HG02840 (cell line): Measurements from ENCODE around the gene PLCG2.
"Not testable (repeated sequence)": the region's sequence is repeated elsewhere in the genome, so short reads cannot be mapped to it uniquely, and the experiment has no call there.

Experiments
- ATAC-seq: cut with Tn5 transposase; IDR thresholded peaks from one replicate; pipeline ENCODE4 v1.9.1; 2021; ENCODE audit warnings: mild to moderate bottlenecking, moderate library complexity, moderate number of reproducible peaks; ENCODE audit not compliant: unreplicated experiment, low FRiP score

Gene PLCG2

DNA sequence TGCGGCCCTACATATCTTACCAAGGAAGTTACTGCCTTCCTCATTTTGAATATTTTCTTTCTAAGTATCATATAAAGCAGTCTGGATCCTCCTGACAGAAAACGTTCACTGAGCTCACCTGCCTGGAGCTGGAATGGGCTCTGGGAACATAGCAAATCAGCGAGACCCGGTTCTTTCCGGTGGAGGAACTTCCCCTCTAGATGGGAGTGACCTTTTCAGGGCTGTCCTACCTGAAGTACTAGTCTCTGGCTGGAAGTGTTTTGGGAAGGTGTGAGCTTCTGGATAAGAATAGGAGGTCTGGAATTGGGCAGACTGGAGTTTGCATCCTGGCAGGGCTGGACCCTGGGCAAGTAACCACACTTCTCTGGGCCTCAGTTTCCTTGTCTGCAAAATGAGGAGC, 152.8 kb downstream of the PLCG2 start:
- no peak for ATAC-seq

DNA sequence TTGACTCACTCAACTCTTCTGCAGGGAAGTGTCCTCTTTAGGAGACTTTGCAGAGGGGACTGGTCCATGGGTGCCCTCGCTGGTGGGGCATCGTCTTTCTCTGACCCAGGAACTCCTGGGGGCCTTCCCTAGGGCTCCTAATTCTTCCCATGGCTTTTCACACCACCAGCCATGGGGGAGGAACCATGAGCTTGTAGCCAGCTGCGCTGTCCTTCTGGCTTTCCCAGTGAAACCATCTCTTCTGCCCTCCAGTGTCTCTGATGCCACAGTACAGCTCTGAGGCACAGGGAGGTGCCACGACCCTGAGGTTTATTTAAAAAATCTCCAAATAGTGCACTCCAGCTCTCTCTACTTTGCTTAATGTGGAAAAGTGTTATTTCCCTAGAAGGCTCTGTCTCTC, 153.6 kb downstream of the PLCG2 start:
- no peak for ATAC-seq

DNA sequence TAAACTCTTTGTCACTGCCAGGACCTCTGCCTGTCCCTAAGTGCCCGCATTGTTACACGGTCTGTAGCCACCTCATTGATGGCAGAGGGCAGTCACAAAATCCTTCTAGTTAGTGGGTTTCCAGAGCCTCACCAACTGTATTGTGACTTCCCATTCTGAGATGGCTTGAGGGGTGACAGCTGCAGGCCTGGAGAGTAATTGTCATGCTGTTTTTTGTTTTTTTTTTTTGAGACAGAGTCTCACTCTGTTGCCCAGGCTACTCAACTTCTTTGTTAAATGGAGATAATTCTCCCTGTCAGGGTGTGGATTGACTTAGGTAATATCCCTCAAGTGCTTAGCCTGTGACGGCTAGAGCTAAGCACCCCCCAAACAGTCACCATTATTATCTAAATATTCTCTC, 154.3 kb downstream of the PLCG2 start:
- no peak for ATAC-seq

DNA sequence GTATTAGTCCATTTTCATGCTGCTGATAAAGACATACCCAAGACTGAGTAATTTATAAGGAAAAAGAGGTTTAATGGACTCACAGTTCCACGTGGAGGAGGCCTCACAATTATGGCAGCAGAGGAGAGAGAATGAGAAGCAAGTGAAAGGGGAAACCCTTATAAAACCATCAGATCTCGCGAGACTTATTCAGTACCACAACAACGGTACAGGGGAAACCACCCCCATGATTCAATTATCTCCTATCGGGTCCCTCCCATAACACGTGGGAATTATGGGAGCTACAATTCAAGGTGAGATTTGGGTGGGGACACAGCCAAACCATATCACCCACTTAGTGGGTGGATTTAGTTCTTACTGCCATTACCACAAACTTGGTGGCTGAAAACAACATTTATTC, 155.6 kb downstream of the PLCG2 start:
- ATAC-seq = not testable (repeated sequence)

DNA sequence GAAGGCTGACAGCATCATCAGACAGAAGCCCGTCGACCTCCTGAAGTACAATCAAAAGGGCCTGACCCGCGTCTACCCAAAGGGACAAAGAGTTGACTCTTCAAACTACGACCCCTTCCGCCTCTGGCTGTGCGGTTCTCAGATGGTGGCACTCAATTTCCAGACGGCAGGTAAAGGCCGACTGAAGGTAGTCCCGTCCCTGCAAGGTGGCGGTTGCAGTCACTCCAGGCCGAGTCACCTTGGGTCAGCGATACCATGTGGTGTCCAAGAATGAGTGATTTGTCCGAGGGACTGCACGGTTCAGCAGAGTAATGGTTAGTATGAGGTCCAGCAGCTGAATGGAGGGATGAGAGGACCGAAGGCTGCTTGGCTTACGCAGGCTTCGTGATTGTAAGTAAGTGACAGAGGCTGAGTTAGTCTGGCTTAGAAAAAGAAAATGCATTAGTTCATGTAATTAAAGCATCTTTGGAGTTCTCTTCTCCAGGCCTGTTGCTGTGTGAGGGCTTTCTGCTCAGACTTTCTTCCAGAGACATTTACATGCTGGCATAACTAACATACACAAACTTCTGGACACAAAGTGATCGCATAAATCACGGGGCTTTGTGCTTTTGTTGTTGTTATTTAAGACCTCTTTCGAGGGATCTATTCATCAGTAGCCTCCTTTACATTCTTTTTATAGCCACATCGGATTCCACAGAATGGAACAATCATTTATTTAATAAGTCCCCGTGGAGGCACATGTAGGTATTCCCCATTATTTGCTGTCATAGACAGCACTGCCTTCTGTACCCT, 157.3 kb downstream of the PLCG2 start:
- no peak for ATAC-seq

DNA sequence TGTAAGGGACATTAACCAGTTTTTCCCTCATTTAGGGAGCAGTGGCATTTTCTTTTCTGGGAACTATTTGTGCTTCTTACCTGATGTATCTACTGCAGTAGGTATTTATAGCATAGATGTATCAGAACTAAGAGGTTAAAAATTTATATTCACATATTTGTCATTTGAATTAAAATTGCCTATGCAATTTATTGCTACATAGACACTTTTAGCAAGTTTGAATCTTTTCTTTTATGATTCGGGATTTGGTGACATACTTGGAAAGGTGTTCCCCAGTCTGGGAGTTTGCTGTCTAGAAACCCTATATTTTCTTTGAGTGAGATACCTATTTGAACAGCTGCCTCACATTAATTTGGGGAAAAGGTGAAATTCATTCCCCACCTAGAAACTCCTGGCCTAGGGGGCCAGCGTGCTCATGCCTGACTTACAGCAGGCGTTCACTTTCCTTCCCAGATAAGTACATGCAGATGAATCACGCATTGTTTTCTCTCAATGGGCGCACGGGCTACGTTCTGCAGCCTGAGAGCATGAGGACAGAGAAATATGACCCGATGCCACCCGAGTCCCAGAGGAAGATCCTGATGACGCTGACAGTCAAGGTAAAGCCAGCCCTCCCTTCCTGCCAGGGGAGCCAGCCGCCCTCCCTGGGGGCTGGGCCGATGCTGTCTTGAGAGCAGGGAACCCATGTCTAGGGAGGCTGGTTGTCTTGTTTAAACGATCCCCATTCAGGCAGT, 158.4 kb downstream of the PLCG2 start:
- no peak for ATAC-seq

DNA sequence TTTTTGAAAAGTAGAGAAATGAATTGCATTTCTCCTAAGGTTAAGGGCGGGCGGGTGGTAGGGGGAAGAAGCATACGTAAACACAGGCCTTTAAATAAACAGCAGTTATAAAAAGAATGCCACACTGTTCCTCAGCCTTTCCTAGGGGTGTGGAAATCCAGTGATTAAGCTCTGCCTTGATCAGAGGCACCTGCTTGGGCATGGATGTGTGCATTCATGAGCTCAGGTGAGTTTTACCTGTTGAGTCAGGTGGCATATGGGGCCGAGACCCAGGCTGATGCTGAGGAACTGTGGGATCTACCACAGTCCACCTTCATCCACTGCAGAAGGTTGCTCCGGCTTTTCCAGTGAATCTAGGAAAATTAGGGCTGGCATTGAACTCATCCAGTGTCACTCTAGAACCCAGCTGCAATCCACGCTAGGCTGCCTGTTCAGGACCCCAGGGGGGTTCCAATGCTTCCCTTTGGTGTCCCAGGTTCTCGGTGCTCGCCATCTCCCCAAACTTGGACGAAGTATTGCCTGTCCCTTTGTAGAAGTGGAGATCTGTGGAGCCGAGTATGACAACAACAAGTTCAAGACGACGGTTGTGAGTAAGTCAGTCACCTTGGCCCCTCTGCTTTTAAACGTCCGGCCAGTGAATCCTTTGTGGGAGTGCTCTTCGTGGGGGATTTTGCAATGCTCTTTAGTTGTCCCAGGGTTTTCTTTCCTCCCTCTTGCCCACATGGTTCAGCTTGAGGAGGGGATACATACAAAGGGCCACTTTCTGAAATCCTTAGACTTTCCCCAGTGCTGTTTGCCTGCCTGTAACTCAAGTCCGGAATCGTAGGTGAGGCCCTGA, 159.5 kb downstream of the PLCG2 start:
- ATAC-seq = no peak

DNA sequence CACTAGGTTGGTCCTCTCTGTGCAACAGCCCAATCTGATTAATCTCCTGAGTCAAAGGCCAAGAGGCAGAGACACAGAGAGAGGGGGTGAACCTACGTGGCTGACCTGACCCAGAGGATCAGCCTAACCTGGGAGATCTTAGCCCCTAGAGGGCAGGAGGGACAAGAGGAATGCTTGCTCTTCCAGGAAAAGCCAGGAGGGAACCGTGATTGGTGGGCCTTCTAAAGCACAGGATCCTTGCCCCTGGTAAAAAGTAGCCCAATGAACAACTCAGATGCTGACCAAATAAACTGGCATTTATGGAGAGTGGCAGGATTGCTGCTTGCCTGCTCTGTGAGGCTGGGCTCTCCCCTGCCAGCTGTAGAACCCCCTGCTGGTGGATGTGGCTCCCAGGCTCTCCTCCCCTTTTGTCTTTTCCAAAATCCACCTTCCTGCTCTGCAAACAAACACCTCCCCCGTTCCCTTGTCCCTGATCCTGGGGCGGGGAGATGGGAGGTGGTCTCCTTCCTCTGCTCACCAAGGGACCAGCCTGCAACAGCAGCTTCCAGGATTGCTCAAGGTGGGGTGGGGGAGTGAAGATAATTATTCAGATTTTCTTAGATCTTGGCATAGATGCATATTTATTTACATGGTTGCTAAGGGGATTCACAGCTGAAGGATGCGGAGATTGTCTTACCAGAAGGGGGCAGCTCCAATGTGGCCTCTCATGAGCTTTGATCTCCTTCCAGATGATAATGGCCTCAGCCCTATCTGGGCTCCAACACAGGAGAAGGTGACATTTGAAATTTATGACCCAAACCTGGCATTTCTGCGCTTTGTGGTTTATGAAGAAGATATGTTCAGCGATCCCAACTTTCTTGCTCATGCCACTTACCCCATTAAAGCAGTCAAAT, 160.3 kb downstream of the PLCG2 start:
- no peak for ATAC-seq

DNA sequence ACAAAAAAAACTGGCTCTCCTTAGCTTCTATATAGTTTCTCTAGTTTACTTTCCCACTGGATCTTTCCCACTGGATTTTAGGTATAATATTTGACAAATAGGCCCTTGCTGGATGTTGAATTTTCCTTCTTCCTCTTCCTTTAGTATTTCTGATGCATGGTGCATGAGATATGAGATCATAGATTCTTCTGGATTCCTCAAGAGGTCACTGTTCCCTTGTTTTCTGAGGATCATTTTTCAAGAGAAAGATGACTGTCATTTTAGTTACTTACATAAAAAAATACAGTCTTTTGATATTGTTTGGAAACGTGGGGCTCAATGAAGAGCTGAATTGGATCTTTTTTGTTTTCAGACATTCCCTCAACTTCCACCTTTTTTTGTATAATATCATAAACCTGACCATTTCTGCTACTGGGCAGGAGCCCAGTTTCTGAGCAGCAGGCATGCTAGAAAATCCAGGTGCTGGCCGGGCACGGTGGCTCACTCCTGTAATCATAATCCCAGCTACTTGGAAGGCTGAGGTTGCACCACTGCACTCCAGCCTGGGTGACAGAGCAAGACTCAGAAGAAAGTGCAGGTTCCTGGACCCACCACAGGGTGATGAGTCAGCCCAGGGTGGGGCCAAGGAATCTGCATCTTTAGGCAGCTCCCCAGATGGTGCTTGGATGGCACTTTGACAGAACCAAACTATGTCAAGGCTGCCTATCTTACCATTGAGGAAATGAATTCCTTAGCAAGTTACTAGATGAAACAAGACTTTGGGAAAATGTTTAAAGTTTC, 161.9 kb downstream of the PLCG2 start:
- ATAC-seq = no peak

DNA sequence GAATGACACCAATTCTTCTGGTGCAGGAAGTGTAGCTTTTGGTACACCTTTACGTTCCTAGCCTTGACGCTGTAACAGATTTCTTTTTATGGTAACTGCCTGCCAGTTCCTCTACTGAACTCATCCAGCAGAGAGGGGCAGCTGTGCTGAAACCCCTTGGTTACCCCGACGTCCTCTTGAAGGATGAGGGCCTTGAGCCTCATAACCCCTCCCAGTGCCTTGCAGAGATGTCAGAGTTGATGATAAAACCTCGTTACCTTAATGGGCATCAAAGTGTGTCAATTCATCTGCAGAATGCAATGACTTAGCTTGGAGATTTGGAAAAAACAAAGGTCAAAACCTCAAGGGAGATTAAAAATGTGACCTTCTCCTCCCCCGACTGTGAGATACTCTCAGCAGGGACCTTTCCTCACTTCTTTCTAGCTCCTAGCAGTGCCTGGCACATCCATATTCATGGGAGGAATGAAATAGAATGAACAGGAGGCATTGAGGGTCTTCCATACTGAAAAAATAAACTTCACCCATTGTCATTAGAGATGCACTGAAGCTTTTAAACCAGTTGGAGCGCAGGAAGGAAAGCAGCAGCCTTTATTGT, 163.0 kb downstream of the PLCG2 start:
- no peak for ATAC-seq

DNA sequence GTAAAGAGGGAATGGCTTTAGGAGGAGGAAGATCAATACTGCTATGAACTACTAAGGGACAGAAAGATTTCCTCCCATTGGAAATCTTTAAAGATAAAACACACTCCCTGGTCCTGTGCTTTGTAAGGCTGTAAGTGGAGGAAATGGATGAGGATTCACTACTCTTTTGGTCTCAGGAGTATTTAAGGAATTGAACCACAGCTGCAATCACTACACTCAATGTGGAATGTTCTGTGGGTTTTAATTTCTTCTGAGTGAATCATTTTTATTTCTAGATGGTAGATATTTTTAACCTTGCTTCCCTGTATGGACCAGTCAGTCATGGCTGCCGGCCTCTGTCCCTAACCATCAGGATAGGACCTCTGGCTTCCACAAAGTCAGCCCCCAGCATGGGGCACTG, 166.6 kb downstream of the PLCG2 start:
- ATAC-seq = no peak

DNA sequence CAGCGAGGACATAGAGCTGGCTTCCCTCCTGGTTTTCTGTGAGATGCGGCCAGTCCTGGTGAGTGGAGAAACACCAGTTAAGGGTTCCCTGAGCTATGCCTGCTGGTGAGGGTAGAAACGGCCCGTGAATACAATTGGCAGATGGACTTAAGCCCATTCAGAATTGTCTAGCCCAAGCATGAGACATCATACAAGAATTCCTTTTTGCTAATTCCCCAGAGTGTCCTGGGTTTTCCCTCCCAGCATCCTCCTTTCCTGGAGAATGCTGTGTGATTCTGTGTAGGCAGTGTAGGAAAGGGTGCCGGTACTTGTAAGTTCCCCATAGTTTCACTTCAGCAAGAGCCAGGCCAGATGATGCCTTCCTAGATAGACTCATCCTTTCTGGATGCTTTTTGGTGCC, 167.1 kb downstream of the PLCG2 start:
- ATAC-seq = no peak

DNA sequence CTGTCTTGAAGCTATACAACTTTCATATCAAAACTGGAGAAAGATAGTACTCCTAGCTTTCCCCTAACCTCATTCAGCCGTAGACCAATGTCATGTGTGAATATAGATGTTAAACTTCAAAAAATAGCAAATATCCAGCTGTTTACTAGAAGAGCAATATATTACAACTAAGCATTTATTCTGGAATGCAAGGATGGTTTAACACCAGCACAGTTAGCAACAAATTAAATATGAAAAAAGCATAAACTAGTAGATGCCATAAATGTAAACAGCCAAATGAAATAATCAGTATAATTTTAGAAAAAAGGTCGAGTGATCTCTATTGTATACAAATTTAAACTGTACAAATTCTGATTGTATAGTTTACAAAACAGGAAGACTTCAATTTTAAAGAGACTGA, 172.5 kb downstream of the PLCG2 start:
- no peak for ATAC-seq

DNA sequence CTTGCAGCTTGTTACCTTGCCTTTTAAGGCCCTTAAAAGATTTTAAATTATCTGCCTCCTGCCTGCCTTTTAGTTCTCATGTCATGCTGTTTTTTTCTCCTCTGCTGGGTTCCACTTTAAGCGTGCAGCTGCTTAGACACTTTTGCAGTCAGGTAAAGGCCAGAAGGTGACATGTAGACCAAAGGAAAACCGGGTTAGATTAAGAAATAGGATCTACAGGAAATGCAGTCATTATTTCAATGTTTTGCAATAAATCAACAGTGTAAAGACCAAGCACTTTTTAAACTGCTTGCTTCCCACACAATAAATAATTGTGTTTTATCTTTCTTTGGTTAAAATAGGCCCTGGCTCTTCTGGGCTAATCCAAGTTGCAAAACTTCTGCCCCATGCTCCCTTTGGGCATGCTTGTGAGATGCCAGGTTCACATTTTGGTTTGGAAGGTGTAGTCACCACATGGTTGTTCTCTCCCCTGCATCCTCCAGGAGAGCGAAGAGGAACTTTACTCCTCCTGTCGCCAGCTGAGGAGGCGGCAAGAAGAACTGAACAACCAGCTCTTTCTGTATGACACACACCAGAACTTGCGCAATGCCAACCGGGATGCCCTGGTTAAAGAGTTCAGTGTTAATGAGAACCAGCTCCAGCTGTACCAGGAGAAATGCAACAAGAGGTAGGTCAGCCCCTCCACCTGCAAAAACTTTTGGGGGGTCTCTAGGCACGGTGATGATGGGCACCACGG, 177.3 kb downstream of the PLCG2 start:
- ATAC-seq = no peak

DNA sequence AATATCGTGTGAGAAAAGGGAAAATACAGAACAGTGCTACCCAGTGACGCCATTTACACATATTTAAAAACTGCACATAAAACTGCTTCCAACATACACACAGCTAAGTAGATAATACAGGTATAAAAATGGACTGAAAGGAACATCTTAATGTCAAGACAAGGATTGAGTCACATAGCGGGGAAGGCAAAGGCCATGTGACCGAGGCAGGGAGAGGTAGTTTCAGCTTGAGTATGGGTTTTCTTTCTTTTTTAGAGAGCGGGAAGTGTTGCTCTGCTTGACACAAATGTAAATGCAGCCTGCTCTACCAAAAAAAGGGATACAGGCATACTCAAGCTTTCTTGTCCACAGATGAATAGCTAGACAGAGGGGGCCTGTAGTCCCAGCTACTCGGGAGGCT, 185.7 kb downstream of the PLCG2 start:
- ATAC-seq = no peak

DNA sequence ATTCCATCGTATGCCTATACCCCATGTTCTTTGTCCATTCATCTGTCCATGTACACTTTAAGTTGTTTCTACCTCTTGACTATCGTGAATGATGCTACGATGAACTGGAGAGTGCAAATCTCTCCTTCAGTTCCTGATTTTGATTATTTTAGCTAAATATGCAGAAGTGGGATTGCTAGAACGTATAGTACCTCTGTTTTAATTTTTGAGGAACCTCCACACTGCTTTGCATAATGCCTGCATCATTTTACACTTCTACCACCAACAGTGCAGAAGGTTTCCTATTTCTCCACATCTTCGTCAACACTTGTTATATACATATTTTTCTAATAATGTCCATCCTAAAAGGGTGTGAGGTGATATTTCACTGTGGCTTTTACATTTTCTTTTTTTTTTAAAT, 188.3 kb downstream of the PLCG2 start:
- no peak for ATAC-seq

DNA sequence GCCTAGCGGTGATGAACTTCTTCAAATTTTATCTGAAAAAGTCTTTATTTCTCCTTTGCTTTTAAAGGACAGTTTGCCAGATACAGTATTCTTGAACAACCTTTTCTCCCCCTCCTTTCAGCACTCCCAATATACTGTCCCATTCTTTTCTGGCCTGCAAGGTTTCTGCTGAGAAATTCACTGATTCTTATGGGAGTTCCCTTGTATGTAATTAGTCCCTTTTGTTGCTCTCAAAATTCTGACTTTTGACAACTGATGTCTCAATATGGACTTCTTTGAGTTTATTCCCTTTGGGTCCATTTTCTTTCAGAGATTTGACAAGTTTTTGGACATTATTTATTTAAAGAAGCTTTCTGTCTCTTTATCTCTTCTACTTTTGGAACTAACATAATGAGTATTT, 192.8 kb downstream of the PLCG2 start:
- no peak for ATAC-seq

DNA sequence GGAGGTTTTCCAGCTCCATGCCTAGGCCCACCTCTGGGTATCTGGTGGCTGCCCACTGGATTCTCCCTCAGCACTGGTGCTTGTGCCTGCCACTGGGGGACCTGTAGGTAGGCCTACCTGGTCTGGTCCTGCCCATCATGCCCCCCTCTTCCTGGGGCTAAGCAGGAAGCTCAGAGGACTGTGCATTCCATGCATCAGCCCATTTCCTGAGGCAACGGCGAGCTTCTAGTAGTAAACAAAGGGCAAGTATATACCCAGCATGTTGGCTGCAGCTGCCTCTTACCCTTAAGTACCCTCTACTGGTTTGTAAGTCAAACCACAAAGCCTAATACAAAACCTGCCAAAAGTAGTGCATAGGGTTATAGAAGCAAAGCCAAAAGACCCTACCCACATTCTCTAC, 194.6 kb downstream of the PLCG2 start:
- no peak for ATAC-seq
